ENCODE results near the gene TMEM145. TPM values are rescaled to one million over a fixed set of nuclear protein-coding genes. Genes with fewer than 3 reads are reported as not detected.

TMEM145 gene
- total and polyA plus RNA-seq, 9 of the 15 experiments (the other 6 are each of a cell fraction or from before 2014, with no cell fraction given), result 0.80 to 5.5 (median 1.9) TPM; not detected in 3

DNA sequence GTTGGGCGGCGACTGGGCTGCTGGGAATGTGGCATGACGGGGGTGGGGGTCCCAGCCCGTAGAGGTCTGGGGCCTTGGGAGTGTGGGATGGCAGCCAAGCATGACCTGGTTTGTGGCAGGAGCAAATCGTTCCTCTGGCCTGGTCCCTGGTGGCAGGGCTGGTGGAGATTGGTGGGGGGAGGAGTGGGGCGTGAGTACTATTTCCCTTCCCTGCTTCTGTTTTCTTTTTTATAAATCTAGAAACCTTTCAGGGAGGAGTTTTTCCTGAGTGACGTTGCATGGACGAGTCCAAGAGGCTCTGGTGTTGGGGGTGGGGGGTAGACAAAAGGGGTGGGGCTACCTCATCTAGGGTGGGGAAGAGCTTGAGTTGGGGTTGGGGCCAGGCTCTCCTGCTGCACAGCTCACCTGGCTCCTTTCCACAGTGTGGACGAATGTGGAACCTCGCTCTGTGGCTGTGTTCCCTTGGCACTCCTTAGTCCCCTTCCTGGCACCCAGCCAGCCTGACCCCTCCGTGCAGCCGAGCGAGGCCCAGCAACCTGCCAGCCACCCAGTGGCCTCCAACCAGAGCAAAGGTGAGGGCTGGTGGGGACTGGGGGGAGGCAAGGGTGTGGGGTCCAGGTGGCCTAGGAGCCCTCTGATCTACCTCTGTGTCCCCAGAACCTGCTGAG, 26.6 kb upstream of the TMEM145 start (continued):
- TF ChIP-seq, protein P1, sequence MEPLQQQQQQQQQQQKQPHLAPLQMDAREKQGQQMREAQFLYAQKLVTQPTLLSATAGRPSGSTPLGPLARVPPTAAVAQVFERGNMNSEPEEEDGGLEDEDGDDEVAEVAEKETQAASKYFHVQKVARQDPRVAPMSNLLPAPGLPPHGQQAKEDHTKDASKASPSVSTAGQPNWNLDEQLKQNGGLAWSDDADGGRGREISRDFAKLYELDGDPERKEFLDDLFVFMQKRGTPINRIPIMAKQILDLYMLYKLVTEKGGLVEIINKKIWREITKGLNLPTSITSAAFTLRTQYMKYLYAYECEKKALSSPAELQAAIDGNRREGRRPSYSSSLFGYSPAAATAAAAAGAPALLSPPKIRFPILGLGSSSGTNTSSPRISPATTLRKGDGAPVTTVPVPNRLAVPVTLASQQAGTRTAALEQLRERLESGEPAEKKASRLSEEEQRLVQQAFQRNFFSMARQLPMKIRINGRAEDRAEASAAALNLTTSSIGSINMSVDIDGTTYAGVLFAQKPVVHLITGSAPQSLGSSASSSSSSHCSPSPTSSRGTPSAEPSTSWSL (CRISPR knock-in tag; IDR thresholded peaks at IDR 0.05; ENCODE audit: borderline replicate concordance), result no peak
- TF ChIP-seq, protein P2, sequence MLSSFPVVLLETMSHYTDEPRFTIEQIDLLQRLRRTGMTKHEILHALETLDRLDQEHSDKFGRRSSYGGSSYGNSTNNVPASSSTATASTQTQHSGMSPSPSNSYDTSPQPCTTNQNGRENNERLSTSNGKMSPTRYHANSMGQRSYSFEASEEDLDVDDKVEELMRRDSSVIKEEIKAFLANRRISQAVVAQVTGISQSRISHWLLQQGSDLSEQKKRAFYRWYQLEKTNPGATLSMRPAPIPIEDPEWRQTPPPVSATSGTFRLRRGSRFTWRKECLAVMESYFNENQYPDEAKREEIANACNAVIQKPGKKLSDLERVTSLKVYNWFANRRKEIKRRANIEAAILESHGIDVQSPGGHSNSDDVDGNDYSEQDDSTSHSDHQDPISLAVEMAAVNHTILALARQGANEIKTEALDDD (IDR thresholded peaks at IDR 0.05), result no peak
- TF ChIP-seq MAFG (tag; conservative IDR thresholded peaks at IDR 0.05) (peak; percentile 78), TRIM24 (IDR thresholded peaks at IDR 0.05) (no peak), MAFF (IDR thresholded peaks at IDR 0.05; ENCODE audit: low read length) (0 out of 2 replicates have a peak, but pooled peaks have one; percentile 38), ZNF695 (CRISPR knock-in tag; IDR thresholded peaks at IDR 0.05) (no peak), ETV5 (CRISPR knock-in tag; IDR thresholded peaks at IDR 0.05; ENCODE audit: low read depth) (no peak), EGR1 (conservative IDR thresholded peaks at IDR 0.05) (no peak), NR2C1 (IDR thresholded peaks at IDR 0.05) (no peak), NR2C1 (tag; IDR thresholded peaks at IDR 0.05) (no peak), RBM22 (IDR thresholded peaks at IDR 0.05; ENCODE audit: low read depth, low read length, poor library complexity, severe bottlenecking) (peak; percentile 25), SMARCE1 (IDR thresholded peaks at IDR 0.05) (no peak), MTA2 (IDR thresholded peaks at IDR 0.05; ENCODE audit: low read depth) (no peak), YBX1 (IDR thresholded peaks at IDR 0.05) (no peak), PRPF4 (IDR thresholded peaks at IDR 0.05; ENCODE audit: insufficient read depth, low read depth, low read length, poor library complexity, severe bottlenecking) (no peak), ZNF644 (tag; IDR thresholded peaks at IDR 0.05; ENCODE audit: low read depth) (no peak), LCOR (CRISPR knock-in tag; IDR thresholded peaks at IDR 0.05) (no peak), KLF13 (tag; IDR thresholded peaks at IDR 0.05; ENCODE audit: borderline replicate concordance, low read depth) (no peak)
- TF ChIP-seq, protein P3, sequence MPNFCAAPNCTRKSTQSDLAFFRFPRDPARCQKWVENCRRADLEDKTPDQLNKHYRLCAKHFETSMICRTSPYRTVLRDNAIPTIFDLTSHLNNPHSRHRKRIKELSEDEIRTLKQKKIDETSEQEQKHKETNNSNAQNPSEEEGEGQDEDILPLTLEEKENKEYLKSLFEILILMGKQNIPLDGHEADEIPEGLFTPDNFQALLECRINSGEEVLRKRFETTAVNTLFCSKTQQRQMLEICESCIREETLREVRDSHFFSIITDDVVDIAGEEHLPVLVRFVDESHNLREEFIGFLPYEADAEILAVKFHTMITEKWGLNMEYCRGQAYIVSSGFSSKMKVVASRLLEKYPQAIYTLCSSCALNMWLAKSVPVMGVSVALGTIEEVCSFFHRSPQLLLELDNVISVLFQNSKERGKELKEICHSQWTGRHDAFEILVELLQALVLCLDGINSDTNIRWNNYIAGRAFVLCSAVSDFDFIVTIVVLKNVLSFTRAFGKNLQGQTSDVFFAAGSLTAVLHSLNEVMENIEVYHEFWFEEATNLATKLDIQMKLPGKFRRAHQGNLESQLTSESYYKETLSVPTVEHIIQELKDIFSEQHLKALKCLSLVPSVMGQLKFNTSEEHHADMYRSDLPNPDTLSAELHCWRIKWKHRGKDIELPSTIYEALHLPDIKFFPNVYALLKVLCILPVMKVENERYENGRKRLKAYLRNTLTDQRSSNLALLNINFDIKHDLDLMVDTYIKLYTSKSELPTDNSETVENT (CRISPR knock-in tag; IDR thresholded peaks at IDR 0.05), result no peak
- TF ChIP-seq, protein P4, sequence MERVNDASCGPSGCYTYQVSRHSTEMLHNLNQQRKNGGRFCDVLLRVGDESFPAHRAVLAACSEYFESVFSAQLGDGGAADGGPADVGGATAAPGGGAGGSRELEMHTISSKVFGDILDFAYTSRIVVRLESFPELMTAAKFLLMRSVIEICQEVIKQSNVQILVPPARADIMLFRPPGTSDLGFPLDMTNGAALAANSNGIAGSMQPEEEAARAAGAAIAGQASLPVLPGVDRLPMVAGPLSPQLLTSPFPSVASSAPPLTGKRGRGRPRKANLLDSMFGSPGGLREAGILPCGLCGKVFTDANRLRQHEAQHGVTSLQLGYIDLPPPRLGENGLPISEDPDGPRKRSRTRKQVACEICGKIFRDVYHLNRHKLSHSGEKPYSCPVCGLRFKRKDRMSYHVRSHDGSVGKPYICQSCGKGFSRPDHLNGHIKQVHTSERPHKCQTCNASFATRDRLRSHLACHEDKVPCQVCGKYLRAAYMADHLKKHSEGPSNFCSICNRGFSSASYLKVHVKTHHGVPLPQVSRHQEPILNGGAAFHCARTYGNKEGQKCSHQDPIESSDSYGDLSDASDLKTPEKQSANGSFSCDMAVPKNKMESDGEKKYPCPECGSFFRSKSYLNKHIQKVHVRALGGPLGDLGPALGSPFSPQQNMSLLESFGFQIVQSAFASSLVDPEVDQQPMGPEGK (CRISPR knock-in tag; IDR thresholded peaks at IDR 0.05; ENCODE audit: borderline replicate concordance), result no peak
- TF ChIP-seq, protein P5, sequence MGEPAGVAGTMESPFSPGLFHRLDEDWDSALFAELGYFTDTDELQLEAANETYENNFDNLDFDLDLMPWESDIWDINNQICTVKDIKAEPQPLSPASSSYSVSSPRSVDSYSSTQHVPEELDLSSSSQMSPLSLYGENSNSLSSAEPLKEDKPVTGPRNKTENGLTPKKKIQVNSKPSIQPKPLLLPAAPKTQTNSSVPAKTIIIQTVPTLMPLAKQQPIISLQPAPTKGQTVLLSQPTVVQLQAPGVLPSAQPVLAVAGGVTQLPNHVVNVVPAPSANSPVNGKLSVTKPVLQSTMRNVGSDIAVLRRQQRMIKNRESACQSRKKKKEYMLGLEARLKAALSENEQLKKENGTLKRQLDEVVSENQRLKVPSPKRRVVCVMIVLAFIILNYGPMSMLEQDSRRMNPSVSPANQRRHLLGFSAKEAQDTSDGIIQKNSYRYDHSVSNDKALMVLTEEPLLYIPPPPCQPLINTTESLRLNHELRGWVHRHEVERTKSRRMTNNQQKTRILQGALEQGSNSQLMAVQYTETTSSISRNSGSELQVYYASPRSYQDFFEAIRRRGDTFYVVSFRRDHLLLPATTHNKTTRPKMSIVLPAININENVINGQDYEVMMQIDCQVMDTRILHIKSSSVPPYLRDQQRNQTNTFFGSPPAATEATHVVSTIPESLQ (CRISPR knock-in tag; IDR thresholded peaks at IDR 0.05), result no peak

Data from K562 (cell line).